HG03378 (cell line): ENCODE data around the gene CPXM1.

Experiments used
- ATAC-seq: cut with Tn5 transposase; IDR thresholded peaks from one replicate; pipeline ENCODE4 v1.9.1; 2021; ENCODE audit warnings: mild to moderate bottlenecking, moderate library complexity; ENCODE audit not compliant: unreplicated experiment

CPXM1 gene

DNA sequence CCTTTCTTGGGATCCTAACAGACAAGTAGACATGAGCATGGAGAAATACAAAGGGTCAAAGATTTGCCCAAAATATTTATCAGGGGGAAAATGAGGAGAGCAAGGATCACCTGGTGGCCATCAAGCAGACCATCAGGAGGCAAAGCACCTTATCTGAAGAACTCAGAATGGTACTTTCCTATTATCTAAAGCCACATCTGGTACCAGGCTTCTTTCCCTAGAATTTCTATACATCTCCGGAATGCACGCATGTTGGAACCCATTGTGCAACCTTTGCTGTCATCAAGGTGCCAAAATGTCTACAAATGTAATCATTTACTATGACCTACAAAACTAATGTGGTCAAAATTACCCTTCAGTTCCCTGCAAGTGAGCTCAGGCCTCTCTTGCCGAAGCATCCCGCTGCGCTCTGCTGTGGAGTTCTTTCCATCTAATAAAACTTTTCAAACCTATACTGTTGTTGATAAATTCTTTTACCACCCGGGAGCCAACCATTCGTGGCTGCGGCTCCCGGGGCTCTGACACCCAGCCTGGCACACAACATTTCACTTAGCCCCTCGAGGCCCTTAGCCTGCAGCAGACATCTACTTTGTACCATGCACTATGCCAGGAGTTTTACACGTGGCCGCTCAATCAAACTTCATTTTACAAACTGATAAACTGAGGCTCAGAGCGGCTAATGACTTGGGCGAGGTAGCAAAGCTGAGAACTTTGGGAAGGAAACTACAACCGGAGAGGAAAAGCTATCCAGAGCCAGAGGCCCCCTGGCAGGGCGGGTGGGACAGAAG lies 3.8 kb upstream of the CPXM1 start:
- ATAC-seq: no peak

GRCh38 chr20:2801286-2801728 lies 880 bp upstream of the CPXM1 start:
- ATAC-seq: no peak

DNA sequence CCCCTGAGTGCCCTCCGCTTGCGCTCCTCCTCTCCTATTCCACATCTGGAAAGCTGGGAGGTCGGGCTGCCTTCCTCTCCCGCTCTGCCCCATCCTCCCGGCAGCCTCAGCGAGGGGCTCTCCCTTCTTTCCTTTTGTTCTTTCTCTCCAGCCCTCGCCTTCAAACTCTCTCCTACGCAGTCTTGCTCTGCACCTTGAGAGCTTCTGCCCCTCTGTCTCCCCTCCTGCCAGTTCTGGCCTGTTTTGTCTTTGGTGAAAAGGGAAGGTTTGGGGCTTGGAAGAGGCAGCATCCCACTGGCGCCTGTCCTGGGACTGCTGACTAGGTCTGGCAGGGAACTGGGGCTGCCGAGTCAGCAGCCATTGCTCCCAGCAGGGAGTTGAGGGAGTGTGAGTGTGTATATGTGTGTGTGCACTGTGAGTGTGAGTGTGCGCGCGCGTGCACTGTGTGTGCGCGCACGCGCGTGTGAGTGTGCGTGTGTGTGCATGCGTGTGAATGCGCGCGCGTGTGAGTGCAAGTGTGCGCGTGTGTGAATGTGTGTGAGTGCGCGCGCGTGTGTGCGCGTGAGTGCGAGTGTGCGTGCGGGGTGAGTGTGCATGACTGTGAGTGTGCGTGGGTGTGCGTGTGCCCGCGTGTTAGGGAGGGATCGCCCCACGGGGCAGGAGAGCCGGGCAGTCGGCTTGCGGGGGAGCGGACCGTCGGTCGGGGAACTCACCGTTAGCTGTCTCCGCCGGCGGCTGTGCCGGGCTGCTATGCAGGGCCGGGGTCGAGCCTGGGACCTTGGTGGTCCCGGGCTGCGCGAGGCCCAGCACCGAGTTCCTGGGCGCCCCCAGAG lies 523 bp downstream of the CPXM1 start:
- ATAC-seq: no peak

- ATAC-seq: no peak
Observed at GRCh38 chr20:2799271-2799670, 1.2 kb downstream of the CPXM1 start.

- ATAC-seq: no peak
Observed at GRCh38 chr20:2798814-2799213, 1.6 kb downstream of the CPXM1 start.

- ATAC-seq: no peak
Observed at GRCh38 chr20:2798095-2798805, 2.2 kb downstream of the CPXM1 start.

- ATAC-seq: no peak
Observed at GRCh38 chr20:2797136-2797983, 3.1 kb downstream of the CPXM1 start.

DNA sequence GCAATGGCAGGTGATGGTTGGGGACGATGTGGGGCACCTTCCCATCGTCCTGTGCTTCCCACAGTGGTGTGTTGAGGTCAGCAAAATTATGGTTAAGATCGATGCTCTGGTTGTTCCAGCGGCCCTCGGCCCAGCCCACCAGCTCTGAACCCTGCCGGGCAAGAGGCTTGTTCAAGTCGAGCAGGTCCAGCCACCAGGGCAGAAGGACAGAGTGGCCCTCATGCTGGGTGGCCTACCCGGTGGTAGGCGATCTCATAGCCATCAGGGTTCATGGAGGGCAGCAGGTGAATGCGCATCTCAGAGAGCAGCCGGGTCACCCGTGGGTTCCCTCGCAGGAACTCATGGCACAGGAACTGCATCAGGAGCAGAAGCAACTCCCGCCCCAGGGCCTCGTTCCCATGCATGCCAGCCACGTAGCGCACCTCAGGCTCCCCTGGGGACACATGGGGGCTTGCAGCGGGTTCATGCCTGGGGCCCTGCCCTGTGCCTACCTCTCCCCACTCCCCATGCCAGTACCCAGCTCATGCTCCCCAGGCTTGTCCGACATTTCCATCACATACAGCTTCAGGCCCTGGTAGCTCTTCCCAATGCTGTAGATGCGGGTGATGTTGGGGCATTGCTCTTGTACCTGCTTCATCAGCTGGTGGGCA lies 4.3 kb downstream of the CPXM1 start:
- ATAC-seq: no peak

GRCh38 chr20:2795451-2795850 lies 5.0 kb downstream of the CPXM1 start:
- ATAC-seq: no peak

DNA sequence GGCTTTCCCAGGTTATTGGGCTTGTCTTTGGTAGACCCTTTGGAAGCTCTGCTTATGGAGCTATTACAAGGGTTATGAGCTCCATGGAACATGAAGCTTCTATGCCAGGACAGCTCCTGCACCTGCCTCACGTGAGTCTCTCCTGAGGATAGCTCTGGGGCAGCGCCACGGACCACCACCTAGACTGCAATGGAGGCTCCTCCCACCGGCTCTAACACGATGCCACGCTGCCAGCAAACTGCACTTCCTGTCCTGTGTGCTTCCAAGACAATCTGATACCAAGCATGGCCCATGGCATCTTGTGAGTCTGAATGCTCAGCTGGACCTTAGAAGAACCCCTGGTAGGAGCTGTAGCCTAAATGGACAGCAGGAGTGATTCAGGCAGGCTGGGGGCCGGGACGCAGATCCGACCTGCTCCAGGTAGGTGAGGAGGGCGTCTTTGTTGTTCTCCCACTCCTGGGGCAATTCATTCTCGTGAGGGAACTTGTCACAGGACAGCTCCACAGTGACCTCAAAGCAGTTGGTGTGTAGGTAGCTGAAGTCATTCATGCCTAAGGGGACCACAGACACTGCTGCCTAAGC lies 5.5 kb downstream of the CPXM1 start:
- ATAC-seq: no peak

DNA sequence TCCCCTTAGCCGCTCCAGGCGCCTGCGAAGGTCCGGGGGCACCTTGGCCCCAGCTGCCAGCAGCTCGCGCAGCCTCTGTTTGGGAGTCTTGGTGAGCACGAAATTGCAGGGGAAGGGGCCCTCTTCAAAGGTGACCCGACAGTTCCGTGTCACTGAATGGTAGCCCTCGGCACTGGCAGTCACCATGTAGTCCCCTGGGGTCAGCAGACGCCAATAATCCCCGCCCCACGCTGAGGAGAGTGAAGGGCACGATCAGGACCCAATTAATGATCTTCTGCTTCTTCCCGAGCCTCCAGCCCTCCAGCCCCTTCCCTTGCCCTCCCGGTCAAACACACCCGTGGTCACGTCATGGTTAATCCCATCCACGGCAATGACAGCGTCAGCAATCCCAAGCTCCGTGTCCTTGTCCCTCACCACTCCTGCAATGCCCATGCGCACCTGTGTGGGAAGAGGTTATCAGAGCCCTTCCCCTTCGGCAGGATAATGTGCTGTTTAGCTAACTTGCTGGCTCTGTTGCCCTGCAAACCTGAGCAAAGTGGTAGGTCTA lies 6.2 kb downstream of the CPXM1 start:
- ATAC-seq: no peak

DNA sequence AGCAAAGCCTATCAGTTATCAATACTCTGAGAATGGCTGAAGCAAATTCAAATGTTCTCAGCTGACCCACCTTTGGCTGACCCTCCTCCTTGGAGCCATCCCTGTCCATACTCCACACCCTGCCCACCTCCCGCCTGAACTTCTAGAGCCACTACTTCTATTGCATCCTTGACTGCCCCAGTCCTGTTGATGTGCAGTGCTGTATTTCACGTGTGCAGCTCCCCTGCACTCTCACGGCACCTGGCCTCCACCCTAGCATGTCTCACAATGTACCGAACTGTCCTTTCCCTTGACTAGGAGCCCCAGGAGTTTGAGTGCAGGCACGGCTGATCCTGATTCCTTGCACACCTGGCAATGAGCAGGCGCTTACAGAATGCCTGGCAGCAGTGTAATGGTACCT lies 7.0 kb downstream of the CPXM1 start:
- ATAC-seq: no peak

DNA sequence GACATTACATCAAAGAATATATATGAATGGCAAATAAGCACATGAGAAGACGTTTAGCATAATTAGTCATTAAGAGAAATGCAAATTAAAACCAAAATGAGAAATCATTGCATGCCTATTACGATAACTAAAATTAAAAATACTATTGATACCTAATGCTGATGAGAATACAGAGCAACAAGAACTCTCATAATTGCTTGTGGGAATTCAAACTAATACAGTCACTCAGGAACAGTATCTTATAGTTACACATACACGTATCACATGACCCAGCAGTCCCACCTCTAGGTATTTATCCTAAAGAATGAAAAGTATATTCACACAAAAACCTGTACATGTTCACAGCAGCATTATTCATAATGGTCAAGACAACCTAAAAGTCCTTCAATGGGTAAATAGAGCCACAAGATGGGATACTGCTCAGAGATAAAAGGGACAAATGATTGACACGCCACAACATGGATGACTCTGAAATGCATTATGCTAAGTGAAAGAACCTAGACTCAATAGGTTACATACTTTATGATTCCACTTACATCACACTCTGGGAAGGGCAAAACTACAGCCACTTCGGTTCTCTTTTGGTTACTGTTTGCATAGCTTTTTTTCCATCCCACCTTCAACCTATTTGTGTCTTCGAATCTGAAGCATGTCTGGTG lies 16.4 kb downstream of the CPXM1 start:
- ATAC-seq: no peak

DNA sequence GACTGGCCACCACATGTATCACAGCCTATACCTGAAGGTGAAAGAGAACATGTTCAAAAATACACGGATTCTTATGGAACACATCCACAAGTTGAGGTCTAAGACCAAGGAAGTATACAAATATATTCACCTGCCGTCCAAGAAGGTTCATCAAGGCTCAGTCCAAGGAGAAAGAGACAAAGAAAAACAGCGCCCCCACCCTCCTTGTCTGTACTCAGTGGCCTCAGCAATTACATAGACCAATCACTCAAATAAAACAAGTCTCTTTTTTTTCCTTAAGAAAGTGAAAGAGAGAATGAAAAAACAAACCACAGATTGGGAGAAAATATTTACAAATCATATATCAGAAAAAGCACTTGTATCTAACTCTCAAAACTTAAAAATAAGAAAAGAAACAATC lies 19.5 kb downstream of the CPXM1 start:
- ATAC-seq: no peak

DNA sequence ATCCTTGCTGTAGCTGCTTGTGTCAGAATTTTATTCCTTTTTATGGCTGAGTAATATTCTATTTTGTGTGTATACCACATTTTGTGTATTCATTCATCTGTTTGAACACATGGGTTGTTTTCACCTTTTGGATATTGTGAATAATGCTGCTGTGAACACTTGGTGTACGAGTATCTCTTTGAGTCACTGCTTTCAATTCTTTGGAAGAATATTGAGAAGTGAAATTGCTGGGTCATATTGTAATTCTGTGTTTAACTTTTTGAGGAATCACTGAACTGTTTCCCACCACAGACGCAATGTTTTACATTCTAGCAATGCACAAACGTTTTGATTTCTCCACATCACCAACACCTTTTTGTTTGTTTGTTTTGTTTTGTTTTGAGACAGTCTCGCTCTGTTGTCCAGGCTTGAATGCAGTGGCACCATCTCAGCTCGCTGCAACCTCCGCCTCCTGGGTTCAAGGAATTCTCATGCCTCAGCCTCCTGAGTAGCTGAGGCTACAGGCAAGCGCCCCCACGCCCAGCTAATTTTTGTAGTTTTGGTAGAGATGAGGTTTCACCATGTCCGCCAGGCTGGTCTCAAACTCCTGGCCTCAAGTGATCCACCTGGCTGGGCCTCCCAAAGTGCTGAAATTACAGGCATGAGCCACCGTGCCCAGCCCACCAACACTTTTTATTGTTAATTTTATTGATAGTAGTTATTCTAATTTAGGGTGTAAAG lies 21.7 kb downstream of the CPXM1 start:
- no peak for ATAC-seq

DNA sequence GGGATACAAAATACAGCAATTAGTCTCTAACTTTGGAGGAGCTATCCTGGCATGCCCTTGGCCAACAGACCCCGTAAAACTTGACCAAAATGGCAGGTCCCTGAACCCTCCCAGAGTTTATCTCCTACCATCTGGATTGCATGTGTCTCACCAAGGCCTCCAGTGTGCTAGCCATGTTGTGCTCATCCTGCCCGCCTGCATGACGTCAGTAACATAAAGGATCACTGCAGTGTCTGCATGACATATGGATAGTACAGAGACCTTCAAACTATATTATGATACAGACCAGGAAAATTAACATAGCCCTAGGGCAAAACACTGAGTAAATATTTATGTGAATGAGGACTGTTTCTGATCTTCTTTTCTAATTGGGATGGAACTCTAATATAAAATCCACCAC lies 25.3 kb downstream of the CPXM1 start:
- no peak for ATAC-seq

DNA sequence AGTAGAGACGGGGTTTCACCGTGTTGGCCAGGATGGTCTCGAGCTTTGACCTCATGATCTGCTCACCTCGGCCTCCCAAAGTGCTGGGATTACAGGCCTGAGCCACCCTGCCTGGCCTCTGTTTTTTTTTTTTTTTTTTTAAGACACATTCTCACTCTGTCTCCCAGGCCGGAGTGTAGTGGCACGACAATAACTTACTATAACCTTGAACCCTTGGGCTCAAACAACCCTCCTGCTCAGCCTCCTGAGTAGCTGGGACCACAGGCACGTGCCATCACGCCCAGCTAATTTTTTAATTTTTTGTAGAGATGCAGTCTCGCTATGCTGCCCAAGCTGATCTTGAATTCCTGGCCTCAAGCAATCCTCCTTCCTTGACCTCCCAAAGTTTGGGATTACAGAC lies 26.6 kb downstream of the CPXM1 start:
- no peak for ATAC-seq

- ATAC-seq: no peak
Observed at GRCh38 chr20:2771631-2772080, 28.8 kb downstream of the CPXM1 start.
